Activated CD4-positive, alpha-beta T cell treated with anti-CD3 and anti-CD28 coated beads, Interleukin-10, Interleukin-2, amounts not matched to agents 100 ng/mL and 50 ng/mL, durations not matched to agents 16 hours and 8 hours (primary cell): ENCODE measurements around the gene GATA2.

ENCODE experiments used
- DNase-seq: peaks from one replicate; pipeline ENCODE4 v3.0.0-alpha.2; 2020

GATA2 gene

DNA sequence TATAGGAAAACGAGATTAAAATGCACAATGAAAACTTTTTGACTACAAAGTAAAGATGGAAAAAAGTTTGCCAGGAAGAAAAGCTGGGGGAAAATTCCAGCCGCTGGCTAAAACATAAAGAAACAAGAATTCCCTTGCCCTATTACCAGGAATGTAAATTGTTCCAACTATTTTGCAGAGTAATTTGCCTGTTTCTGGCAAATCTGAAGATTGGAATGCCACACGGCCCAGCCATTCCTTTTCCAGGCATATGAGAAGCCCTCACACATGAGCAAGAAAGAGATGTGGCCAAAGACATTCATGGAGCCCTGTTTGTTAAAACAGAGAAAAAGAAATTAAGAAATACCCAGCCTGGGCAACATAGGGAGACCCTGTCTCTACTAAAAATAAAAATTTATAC is 8.4 kb upstream of the GATA2 start:
- DNase-seq, result no peak

DNA sequence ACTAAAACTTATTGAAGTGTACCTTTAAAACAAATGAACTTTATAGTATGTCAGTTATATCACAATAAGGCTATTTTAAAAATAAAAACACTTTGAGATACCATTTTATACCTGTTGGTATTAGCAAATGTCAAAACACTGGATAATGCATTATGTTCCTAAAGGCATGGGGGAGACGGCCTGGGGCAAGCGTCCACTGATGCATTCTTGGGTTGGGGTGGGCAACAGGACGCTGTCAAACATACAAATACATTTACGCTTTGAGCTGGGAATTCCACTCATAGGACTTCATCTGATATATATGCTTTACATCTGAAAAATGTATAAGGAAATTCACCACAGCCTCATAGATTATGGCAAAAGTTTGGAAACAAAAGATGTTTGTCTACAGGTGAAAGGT is 7.6 kb upstream of the GATA2 start:
- no peak for DNase-seq

DNA sequence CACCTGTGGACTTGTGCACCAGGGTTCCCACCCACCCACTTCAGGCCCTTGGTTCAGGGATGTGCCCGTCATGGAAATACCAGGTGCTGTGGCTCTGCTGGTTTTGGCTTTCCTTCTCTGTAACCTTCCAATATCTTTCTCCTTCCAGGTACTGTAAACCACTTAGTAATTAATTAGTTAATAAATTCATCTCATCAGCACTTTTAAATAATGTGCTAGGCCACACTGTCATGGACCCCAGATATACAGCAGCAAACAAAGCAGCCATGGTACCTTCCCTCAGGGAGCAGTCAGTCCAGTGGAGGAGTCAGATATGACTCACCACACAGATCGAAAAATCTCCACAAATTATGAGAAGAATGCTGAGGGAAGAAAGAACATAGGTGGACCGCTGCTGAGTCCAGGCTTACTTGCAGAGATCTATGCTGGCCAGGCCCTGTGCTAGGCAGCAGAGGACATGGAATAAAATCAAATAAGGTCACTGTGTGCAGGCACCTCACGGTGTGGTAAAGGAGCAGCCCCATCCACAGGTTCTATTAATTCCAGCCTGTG is 6.8 kb upstream of the GATA2 start:
- no peak for DNase-seq

DNA sequence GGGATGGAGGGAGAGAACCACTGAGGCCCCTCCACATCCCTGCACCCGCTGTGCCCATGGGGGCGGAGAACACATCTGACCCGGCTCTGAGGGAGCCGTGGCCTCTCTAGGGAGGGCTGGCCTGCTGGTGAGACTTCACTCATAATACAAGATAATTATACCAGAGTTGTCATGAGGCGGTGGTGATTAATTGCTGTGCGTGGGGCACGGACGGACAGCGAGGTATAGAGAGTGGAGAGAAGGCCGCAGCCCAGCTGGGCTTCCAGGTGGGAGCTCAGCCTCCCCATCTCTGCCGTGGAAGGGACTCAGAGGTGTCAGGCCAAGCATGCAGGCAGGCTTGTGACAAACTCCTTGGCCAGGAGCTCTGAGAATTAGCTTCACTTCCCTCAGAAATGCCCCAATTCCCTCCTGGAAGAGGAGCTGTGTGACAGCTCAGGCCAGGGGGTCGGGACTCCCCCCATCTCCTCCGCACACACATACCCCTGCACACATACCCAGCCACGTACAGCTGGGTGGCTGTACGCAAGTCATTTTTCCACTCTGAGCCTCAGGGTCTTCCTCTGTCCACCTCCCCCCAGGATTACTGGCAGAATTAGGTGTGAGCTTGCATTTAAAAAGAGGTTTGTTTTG is 6.0 kb upstream of the GATA2 start:
- no peak for DNase-seq

DNA sequence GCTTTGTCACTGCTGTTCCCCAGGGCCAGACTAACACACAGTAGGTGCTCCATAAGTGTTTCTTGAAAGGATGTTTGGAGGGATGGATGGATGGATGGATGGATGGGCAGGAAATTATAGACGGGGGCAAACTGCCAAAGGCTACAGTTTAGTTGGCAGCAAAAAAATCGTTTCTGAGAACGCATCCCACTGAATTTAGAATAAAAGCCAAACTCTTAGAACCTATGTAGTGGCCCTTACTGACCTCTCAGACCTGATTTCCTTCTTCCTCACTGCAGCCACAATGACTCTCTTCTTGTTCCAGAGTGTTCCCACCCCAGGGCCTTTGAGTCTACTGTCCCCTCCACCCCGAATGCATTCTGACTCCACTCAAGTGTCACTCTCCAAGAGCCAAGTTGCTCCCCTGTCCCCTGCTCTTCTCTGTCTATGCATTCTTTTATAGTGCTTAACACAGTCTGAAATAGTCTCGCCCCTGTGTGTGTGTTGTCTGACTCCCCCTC is 5.2 kb upstream of the GATA2 start:
- no peak for DNase-seq

DNA sequence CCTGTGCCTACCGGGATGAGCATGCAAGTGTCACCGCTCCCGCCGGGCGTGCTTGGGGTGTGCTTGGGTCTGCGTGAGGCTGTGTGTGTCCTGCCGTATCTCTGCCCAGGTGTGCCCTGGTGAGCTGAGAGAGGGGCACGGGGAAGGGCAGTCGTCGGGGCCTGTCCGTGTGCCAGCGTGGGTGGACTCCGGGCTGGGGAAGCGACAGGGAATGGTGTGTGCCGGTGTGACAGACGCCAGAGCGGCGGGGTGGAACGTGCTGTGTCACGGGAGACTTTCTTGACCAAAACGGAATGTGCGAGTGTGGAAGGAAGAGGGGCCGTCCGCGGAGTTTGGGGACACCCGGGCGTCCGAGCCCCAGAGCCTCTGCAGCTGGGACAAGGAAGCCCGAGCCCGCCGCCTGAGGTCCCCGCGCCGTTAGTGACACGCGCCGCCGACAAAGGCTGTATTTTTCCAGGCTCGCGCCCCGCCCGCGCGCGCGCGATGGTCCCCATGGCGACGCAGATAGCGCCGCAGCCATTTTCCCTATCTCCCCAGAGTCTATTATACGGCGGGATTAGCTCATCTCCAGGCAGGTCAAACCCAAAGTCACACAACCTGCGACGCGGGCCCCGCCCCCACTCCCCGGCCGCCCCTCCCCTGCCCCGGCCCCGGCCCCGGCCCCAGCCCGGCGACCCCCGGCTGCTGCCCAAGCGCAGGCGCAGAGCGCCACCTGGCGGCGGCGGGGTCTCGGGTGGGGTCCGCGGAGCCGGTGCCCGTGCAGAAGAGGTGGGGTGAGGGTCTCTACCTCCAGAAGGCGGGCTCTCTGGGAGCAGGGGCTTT is 4.5 kb upstream of the GATA2 start:
- DNase-seq, result peak; percentile 67

DNA sequence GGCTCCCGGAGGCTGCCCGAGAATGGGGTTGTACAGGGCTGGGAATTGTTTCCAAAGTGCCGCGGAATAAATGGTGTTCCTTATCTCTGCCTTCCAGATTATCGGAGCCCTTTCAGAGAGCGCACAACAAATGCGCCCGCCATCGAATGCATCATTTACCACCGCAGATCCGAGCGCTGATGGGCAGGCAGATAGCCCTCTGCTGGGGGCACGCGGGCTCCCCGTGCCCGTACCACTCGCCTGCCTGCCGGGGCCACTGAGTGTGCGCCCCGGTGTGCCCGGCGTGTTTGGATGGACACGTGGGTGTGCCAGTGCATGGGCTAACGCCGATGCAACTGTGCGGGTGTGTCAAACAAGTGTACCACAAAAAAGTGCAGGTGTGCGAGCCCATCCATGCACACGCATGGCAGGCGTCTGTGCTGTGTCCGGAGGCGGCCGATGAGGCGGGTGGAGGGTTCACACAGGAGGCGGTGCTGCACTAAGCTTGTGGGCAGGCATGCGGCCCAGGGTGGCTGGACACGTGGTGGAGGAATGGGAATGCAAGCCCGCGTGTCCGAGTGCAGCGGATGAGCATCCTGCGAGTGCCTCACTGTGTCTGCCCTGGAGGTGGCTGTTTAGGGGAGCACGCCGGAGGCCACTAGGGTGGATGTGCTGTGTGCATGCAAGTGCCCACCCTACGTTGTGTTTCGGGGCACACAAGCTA is 3.8 kb upstream of the GATA2 start:
- no peak for DNase-seq

DNA sequence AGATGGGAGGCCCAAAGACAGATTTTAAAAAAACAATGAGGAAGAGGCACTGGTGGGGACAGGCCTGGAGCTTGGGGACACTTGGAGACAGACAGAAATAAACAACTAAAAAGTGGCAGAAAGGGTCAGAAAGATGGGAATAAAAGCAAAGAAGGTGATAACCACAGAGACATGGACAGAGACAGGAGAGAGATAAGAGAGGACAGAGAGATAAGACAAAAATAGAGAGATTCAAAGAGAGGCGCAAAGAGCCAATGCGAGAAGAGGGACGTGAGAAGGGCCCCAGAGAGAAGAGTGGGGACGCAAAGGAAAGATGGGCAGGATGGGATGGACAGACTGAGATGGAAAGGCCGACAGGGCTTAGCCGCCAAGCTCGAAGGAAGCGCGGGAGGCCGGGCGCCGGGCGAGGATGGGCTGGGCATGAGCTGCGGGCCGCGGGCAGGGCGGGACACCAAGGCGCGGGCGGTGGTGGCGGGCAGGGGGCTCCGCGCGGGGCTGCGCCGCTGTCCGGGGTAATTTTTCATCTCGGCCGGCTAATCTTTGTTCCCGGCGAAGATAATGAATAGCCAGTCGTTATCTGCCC is 3.1 kb upstream of the GATA2 start:
- DNase-seq, result no peak

DNA sequence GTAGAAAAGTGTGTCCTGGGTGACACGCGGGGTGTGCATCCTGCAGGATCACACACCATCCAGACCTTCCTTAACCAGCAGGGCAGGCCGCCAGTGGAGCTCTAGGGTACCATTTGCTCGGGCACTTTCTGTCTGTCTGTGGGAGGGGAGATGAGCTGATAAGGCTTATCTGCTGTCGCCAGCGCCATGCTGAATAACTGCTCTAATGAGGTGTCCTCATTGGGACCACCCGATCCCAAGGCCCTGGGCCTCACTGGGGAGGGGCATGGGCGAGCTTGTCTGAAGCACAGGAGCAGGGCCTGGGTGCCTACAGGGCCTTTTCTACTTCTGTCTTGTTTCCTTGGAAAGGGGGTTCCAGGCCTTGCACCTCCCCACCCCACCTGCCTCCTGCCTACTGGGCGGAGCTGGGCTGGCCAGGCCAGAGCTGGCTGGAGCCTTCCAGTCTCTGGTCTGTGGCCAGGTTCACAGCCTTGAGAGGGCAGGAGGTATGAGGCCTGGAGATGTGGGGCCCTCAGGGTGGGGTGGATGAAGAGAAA is 2.5 kb upstream of the GATA2 start:
- no peak for DNase-seq

DNA sequence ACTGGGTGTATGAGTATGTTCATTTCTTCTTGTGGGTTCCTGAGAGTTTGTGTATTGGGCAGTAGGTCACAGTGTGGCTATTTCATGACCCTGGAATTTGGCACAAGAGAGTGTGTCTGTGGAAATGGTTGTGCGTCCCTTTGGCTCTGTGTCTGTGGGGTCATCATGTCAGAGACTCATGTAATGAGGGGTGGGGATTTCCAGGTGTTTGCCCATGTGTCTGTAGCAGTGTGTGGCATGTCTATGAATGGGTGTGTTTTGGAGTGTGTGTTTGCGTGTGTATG is 1.3 kb upstream of the GATA2 start:
- no peak for DNase-seq

DNA sequence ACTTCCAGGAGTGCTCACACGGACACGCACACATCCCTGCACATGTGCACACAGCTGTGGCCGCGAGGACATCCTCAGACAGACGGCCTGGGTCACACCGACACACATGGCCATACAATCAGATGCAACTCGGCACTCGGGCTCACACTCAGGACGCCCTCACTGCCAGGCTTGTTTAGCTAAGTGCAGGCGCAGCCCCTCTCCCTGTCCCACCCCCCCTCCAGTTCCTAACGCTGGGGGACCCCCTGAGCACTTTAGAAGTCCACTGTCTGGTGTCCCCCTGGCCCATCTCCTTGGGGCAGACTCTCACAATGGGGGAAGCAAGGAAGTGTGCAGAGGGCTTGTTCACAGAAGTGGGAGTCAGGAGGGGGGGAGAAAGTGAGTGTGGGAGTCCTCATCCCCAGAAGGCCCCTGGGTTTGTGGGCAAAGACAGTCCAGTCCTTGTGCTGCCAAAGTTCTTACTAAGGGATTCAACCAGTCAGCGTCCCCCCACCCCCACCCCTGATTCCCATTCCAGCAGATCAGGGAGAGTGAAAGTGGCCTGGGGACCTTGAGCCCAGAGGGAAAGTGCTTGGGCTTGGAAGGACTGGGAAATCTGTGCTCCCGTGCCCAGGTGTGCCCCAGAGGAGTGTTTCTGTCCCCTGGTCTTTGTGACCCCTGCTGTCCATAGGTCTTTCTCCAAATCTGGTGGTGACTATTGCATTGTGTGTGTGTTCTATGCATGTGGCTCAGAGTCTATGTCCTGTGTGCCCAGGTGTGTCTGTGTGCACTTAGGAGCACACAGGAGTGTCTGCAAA is 767 bp upstream of the GATA2 start:
- no peak for DNase-seq

DNA sequence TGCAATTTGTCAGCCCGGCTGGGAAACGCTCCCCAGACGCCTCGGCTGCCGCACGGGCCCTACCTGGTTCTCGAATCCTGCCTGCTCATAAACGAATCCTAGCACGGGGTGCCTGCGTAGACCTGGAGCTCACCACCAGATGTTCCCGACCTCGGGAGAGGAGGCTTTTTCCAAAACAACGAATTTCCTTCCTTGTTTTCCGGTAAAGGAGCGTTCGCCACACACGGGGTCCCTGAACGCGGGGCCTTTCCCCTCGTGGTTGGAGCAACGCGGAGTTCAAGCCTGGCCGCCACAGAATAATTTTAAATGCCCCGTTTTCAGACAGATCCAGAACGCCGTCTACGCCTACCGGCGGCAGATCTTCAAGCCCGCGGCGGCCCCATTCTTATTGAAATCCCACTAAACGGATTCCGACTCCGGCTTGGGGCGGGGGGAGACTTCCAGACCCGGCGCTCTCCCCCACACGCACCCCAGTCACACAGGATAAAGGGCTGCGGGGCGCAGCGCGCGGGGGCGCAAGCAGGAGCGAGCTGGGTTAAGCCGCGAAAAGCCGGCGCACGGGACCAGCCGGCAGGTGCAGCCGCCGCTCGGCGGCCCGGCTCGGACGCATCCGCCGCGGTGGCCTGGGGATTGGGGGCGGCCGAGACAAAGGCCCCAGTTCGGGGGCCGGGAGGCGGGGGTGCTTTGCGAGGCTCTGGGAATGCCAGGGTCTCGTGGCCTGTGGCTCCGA is 895 bp downstream of the GATA2 start:
- DNase-seq, result no peak

DNA sequence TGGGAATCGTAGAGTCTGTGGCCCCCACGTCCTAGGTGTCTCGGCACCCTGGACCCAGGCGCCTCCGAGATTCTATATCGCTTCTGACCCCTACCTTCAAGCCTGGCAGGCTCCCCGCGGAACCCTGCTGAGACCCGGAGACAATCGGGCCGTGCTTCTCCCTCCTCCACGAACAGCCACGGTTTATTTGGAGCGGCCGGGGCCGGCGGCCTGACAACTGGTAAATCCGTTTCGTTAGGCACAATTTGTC is 1.4 kb downstream of the GATA2 start:
- no peak for DNase-seq

DNA sequence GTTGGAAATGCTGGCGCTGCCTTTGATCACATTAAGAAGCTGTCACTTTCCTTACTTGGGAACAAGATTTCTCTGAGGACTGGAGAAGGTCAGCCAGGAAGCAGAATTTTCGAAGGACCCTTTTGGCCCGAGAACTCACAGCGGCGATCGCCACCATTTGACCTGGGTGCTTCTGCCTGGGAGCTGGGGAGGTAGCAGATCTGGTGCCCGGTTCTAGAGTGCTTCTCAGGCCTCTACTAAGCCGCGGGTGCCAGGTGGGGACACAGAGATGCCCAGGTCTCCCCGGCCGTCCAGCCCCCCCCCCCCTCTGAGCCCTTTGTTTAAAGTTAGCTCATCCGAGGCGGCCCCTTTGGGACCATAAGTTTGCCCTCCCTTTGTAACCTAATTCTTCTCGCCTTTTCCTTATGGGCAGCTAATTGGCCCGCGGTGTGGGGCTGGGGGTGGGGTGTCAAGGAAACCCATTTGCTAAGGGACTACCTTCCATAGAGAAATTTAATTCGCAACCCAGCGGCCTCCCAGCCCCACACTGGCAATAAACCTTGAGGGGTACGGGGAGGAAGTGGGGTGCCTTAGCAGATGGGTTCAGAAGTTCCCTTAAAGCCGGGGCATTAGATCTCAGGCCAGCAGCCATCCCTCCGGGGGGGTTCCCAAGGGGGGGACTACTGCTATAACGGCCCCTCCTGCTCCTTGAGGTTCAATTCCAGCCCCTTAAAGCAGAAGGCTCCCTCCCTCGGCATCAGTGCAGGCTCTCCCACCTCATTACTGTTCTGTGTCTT is 1.9 kb downstream of the GATA2 start:
- DNase-seq, result no peak

DNA sequence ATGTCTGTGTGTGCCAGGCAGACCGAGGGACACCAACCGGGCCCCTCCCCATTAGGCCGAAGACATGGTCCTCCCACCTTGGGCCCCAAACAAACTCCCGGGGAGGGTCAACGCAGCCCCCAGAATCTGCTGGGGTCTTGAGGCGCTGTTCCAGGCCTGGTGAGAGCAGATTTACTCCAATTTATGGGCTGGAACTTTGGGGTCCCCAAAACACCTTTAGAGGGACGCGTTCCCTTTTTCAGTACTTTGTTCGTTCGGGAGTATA is 2.4 kb downstream of the GATA2 start:
- DNase-seq, result no peak

DNA sequence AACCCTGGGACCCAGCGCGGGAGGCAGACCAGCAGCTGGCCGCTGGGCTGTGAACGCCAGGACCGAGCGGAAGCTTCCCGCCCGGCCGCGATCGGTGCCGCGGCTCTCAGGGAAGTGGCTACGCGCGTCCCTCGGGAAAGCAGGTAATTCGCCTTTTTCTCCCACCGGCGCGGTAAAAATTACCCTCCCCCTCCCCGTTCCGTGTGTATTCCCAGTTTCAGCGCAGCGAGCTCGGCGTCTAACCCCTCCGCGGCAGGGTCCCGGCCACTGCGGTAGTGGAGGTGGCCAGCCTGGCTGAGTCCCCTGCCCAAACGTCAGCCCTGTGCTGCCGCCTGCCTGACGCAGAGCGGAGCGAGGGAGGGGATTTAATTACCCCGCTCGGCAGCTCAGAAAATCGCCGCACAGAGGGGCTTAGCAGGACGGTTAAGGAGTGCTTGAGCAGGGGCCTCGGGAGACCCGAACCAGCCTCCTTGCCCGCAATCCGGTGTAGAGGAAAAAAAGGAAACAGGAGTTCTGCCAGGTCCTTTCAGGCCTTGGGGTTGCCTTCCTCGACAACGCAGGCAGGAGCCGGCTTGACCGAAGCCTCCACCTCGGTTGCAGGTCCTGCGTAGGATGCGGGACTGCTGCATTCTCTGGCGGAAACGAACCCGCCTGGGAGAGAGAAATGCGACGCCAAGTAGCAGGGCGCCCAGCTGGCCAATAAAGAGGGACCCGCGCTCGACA is 2.9 kb downstream of the GATA2 start:
- no peak for DNase-seq

DNA sequence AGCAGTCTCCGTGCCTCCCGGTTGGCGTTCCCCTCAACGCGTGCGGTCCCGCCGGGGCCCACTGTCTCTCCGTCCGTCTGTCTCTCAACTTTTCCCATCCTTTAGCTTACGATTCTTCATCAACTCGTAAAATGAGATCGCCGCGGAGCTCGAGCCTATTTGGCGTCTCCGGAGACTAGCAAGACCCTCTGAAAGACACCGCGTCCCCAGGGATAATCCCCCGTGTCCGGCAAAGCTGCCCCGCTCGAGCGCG is 3.4 kb downstream of the GATA2 start:
- no peak for DNase-seq

DNA sequence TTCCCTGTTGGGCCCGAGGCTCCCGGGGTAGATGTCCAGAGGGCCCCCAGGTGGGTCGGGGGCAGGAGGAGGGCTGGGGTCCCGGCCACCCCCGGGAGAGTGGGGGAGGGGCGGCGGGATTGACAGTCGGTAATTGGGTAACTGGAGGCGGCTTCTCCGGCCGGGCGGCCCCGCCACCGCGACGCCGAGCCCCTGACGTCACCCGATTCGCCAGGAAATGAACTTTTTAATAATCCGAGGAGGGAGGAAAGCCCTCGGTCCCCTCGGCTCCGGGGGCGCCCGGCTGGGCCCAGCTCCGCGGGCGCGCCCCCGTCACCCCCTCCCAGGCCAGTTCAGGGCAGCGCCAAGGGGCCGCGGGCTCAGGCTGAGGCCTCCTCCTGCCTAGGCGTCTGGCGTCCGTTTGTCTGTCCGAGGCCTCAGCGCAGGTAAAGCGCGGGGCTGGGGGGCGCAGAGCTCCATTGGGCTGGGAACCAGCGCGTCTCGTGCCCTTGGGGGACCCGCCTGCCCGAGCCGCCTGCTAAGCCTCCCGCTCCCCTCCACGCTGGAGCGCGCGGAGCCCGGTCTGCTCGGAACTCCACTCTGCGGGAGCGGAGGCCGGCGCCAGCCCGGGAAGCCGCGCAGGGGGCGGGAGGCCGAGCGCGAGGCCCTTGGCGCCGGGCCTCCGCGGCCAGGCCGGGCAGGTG is 3.9 kb downstream of the GATA2 start:
- DNase-seq, result no peak

DNA sequence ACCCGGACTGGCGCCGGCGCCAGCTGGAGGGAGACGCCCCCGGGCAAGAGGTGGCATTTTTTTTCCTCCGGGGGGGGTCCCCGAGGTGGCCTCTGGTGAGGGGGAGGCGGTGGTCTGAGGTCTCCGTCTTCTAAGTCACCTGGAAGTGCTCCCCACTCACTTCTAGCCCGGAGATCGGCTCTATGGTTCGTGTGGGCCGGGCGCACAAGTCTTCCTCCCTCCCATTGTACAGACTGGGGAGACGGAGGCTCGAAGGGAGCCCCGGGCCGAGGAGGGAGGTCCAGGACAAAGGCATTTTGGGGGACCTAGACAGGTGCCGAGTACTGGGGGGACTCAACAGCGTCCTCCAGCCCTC is 4.4 kb downstream of the GATA2 start:
- no peak for DNase-seq

DNA sequence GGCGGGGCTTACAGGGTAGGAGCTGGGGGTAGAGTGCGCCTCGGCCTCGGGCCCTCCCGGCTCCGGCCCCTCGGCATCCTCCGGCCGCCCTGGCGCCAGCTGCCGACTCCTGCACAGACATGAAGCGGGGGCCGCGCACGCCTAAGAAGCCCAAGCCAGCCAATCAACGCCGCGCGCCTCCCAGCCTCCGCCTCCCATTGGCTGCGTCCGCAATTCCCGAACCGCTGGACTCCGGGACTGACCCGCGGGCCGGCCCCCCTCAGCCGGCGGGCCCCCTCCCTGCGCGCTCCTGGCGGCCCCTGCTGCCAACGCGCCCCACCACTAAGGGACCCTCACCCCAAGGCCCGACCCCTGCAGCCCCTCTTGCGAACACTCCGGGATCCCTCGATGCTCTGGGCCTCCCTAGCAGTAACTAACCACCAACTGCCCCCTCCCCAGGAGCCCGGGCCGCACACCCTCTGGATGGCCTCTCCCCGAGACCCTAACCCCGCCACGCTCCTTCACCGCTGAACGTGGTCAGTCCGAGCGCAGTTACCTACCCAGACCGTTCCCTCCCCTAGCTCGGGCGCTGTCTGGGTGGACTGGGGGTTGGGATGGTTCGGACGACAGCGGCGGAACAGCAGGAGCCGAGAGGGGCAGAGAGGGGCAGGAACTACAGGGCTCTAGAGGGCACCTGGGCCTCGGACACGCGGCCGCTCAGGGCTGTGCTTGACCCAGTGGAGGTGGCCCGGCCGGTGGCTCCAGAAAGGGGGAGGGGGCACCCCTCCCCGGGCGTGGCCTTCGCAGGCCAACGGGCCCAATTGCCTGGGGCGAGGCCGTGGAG is 5.0 kb downstream of the GATA2 start:
- DNase-seq, result peak; percentile 37
